GM19467 (cell line): Measurements from ENCODE around the gene UBE2O.

Source experiments
- ATAC-seq: cut with Tn5 transposase; IDR thresholded peaks from one replicate; pipeline ENCODE4 v1.9.1; 2021; ENCODE audit warnings: mild to moderate bottlenecking, moderate library complexity; ENCODE audit not compliant: unreplicated experiment

UBE2O gene

DNA sequence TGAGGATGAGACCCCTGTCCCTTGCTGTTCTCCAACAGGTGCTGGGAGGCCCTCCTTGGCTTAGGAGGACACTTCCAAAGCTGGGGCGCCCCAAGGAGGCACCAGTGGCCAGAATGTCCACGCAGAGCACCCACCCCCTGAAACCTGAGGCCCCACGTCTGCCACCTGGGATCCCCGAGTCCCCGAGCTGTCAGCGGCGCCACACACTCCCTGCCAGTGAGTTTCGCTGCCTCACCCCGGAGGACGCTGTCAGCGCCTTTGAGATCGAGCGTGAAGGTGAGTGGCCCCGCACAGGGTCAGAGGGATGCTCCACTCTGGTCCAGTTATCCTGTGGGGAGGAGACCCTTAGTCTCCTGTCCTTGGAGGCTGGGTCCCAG is 15.7 kb upstream of the UBE2O start:
- ATAC-seq, result no peak

DNA sequence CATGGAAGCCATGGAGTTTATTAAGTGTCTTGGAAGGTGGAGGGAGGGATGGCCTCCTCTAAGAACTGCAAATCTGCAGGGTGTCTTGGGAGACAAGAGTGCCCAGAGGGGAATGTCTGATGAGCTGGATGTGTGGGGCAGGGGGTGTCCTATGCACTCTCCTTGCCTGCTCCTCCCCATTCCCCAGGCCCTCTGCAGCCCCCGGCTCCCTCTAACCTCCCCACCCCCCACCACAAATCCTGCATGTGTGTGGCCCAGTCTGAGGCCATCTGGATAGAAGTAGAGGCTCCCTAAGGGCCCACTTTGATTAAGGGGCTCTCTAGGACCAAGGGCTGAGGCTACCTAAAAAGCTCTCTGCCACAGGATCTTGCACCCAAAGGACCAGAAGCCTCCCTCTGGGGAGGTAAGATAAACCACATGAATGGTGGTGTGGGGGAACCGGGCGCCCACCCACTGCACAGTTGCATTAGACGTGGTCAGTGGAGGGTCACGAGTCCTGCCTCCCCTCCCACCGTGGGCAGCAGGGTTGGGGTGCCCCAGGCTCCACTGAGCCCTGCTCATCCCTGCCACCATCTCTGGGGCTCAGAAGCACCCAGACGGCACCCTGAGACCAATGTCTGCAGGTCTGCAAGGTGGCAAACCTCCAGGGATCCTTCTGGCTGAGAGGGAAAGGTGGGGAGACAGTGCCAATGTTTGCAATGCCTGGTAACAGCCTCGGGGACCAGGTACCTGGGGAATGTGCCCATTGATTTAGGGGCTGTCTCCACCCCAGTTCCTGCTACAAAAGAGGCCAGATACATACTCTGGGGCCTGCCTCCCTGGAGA is 15.1 kb upstream of the UBE2O start:
- ATAC-seq, result no peak

DNA sequence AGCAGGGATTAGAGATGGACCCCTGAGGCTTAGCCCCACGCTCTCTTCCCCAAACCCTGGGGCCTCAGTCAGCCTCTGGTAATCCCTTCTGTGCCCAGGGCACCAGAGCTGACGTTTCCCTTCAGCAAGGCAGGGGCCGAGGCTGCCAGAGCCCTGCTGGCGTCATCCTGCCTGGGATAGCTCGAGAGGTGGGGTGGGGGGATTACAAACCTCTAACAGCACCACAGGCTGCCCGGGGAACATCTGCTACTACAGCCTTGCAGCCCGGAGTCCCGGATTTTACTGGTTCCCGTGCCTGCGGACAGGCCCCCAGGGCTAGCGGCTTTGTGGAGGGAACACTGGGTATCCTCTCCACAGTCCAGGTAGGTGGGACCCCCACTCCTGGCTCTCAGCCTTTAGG is 14.4 kb upstream of the UBE2O start, which contains the start of gene AANAT:
Gene AANAT, plus strand, starts transcription at position 238 of the 400 bp plus-strand sequence. CDS start 1,144 bp downstream, outside the sequence.
- no peak for ATAC-seq

DNA sequence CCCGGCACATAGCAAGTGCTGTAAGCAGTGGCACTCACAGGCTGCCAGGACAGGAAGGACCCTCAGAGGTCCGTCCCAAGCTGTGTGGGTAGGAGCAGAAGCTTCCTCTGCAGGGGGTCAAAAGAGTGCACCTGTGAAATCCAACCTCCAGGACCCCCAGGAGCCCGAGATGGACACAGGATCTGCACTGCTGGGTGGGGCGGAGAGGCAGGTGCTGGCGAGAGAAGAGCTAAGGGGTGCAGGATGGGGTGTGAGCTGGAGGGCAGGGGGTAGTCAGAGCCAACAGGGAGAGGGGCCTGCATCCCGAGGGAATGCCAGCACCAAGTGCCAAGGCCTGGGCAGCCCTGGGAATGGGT is 13.8 kb upstream of the UBE2O start:
- no peak for ATAC-seq

DNA sequence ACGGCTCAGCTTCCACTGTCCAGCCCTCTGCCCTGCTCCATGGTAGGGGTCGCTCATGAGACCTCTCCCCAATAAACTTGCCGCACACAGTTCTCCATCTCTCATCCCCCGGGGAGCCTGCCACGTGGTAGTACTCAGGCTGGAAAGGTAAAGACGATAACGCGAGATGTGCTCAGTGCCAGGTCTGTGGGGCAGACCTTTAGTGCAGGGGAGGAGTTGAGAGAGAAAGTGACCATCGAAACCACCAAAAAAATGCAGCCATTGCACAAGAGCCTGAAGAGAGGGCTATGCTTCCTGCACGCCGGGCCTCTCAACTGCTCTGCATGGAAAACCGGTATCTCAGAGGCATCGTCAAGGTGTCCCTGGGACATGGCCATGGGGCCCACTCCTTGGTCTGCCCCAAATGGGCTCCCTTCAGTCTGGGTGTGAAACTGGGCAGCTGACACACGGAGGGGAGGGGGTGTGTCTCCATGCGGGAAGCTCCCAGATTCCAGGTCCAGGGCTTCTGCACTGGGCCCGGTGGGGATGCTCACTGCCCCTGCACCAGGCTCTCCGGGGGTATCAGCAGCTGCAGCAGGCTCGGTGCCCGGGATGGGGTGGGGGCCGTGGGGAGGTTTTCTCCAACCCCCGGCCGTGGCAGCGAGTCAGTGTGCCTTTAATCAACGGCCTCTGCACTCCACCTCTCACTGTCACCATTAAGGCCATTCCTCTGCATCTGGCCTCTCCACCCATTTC is 9.8 kb upstream of the UBE2O start:
- ATAC-seq, result no peak

DNA sequence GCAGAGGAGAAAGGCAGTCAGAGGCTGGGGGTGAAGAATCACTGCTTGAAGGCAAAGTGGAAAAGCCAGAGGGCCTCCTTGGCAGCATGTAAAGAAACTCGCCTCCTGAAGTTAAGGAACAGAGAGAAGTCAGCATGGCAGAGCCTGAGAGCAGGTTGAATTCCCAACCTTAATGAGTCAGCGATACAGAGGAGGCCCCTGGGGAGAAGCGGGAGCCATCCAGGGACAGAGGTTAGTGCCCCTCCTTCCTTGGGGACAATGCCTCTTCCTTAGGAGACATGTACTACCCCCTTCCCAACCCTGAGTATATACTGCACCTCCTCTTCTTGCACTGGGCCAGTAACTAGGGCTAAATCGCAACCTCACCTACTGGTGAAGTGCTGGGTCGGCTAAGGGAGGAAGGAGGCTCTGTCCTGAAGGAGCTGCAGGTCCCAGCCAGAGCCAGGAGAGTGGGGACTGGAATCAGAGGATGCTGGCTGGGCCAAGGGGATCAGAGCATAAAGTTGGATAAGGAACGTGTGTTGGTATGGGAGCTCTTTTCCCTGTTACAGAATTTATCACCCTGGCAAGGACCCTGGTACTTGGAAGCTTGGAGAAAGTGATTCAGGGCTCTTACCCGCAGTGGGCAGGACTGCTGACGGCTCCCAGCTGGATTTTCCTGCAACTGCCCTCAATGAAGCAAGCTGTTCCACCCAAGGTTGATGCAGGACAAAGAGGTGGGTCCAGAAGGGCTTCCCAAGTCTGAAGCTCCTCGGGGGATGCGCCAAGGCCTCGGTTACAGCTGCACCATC is 9.0 kb upstream of the UBE2O start:
- ATAC-seq, result no peak

DNA sequence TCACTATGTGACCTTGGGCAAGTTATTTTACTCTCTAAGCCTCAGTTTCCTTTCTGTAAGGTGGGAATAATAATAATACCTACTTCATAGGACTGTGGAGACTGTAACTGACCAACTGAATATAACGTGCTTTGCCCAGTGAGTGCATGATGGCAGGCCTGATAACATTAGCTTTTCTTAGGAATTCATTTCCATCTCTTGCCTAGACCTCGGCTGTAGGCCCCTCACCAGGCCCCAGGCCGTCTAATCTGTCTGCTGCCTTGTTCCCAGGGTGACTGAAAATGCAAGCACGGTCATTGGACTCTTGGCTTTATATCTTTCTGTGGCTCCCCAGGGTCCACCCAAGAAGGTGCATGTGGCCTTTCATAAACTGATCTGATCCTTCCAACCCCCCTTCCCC is 6.7 kb upstream of the UBE2O start:
- ATAC-seq, result no peak

DNA sequence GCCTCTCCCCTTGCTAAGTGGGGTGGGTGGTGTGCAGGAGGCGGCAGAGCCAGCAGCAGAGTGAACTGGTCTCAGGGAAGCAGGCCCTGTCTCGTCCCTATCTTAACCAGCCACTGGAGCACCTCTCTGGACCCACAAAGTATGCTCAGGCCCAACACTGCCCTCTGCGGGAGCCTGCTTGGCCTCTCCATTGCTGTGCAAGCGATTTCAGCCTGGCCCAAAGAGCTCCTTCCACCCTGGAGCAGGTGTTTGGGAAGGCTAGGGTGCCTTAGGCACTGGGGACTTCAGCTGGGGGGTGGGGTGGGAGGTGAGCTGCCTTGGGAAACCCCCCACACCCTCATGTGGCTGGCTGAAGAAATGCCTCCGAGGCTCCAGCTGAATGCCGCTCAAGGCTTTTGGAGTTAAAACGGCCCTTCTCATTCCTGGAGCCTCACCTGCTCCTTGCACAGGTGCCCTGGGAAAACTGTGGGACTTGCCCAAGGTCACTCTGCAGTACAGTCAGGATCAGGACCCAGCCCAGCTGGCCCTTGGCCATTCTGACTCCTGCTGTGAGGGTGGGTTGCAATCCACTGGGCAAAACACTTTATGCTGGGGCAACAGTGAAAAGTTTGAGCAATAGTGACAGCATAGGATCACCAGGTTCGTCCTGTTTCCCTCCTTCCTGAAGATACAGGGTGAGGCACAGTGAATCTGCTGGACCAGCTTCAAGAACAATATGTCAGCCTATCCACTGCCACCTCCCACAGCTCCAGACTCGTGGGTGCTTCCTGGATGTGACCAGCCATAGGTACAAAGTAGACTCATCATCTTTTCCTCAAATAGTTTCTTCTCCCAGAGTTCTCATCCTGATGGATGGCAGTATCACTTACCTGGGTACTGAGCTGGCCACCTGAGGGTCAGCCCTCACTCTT is 5.9 kb upstream of the UBE2O start:
- ATAC-seq, result no peak

DNA sequence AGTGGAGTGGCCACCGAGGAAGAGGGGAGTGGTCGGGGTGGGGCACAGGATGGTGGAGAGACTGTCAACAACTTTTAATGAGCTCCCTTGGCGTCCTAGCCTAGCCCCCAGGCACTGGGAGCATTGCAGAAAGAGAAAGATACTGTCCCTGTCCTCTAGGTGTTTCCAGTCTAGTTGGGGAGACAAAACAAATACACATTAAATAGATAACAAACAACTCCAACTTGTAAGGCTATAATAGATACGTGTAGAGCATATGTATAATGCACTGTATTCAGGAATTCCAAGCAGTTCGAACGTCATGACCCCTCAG is 435 bp upstream of the UBE2O start:
- no peak for ATAC-seq

DNA sequence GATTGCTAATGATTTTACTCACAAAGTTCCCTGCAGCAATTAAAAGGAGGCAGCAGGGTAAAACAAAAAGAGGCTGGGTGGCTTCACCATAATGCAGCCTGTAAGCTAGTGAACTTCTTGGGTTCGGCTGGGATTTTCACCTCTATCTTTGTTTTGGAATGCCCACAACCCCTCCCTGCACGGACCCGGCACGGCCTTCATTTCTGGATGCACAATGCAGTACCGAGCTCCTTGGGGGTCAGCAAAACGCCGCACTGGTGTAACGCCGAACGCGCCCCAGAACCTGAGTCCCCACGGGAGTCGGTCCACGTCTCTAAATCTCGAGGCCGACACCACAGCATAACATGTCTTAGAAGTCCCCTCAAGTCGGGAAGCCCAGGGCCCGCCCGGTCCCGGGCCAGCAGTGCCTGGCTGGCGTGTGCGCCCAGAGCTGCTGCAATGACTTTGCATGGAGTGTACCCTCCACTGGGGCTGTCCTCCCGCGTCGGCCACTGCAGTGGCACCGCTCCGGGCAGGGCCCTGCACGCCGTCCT is 759 bp downstream of the UBE2O start:
- ATAC-seq, result peak; percentile 27

DNA sequence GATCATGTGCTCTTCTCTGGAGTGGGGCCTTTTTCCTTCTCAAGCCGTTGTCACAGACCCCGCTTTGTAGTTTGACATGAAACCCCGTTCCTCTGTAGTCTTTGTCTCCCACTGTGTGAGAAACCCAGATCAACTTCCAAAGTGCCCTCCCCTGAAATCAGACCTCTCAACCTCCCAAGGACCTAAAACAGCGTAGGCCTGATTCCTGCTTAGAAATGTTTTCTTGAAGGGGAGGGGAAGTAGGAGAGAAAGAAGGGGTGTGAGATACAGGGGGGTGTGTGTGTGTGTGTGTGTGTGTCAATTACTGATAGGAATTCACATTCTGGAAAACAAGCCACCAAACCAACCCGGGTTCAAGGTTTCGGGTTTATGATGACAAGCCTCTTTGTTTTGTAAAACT is 1.4 kb downstream of the UBE2O start:
- ATAC-seq, result no peak

DNA sequence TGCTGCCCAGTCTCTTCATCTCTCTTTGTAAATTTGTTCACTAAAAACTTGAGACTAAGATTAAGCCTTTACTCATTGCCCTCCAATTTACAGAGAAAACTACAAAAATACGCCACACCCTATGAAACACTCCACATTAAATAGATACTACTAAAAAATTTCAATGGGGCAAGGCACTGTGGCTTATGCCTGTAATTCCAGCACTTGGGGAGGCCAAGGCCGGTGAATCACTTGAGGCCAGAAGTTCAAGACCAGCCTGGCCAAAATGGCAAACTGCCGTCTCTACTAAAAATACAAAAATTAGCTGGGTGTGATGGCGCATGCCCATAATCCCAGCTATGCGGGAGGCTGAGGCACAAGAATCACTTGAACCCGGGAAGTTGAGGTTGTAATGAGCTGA is 3.8 kb downstream of the UBE2O start:
- ATAC-seq, result no peak

DNA sequence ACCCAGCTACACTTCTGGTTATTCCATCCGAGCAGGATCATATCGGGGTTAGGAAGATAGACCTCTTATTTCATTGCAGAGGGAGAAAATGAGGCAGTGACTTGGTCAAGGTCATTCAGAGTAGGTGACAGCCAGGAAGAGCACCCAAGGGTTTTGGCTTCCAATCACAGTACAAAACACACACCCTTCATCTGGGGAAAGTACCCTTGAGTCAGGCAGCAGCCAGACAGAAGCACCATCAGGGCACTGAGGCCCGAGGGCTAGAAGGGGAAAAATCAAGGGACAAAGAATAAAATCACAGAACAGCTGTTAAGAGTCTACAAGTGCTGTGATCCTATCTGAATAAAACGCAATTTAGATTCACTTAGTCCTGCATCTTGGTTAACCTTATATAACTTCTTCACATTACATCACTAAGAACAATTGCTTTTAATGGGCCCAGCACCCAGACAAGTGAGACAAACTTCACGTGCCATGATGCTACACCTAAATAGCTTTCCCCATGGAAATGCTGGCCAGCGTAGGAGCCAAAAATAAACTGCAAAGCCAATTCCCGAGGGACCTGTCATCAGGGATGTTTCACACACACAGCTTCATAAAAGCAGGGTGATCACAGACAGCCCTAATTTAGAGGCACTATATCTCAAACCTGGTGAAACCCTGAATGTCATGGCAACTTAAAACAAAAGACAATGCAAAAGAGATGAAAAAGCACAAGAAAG is 4.9 kb downstream of the UBE2O start:
- no peak for ATAC-seq

DNA sequence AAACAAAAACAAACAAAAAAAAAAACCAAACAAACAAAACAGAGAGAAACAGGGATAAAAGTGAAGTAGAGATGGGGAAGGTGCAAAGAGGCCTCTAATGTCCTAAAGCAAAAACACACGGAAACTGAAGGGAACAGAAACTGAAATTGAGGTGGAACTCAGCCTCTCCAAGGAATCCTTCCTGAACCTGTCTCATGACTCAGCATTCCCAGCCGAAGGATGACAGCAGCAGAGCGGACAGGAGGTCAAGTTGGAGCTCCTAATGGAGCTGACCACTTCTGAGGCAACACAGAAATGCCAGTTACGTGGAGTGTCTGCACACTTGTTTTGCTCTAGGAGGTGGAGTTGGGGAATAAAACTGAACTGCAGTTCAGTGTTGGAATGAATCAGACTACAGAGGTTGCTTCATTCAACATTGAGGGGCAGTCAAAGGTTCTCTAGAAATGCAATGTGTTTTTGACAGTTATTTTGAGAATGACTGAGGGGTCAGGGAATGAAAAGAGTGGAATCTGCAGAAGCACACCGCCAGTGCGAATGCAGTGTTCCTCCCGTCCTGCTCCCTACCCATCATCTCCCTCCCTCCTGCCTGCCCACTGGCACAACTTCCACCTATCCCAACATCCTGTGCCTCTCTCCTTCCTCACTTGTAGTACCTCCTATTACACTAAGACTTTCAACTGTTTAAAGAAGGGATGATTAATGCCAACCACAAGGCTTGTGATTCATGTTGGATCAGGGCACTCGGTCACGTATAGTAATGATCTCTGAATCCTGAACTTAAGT is 6.3 kb downstream of the UBE2O start:
- ATAC-seq, result no peak

DNA sequence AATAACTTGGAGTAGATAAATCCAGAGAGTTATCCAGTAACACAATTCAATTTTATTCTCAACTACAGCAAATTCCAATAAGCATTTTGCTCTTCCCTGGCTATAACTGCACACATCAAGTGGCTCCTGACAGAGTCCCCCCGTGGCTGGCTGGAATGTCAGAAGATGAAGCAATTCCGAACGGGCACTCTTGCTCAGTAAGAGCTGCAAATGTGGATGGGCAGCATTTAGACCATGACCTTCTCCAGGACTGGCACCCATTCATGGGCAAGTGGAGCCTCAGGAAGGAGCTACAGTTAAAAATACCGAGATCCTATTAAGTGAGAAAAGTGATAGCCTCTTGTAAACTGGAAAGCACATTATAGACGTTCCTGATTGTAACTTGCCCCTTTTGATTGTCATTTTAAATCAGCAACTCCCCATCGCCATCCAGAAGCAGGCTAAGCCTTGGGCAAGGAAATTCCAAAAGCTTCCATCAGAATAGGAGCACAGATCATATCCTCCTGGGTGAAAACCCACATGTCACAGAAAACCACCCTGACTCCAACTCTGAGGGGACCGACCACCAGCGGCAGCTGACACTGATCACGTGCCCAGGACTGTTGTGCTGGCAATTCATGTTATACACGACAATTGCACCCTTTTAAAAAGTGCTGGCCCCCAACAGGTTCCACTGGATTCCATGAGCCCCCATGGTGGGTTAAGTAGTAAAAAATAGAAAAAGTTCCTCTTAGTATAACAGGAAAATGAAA is 7.1 kb downstream of the UBE2O start:
- ATAC-seq, result no peak

DNA sequence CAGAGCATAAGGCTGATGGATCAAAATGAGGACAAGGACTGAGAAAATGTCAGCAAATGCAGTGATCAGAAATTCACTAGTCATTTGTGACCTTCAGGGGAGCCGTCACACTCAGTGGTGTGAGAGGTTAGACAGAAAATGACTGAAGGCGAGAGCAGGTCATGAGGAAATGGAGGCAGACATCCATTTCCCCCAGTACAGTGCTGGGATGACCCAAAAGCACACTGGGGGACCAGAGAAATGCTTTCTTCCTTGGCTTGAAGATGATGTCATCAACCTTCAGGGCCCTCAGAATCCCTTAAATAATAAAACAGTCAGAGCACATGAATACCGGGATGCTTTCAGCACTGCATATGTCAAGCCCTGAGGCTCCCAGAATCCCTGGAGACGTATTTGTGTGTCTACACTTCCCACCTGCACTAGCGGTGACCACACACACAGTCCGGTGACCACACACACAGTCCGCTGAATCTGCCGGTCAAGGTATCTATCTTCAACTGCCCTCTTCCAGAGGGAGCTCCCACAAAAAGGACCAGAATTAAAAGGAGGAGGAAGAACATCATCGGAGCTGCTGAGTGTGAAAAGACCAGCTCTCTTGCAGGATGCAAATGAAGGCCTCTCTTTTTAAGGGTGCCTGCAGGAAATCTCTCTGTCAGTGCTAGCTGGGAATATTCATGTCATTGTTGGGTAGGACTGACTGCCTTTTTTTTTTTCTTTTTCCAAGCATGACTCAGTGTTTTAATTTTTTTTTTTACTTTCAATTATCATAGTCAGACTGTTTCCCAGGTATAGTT is 8.2 kb downstream of the UBE2O start:
- no peak for ATAC-seq
